ENCODE measurements around the gene SYNM.

Gene SYNM

DNA sequence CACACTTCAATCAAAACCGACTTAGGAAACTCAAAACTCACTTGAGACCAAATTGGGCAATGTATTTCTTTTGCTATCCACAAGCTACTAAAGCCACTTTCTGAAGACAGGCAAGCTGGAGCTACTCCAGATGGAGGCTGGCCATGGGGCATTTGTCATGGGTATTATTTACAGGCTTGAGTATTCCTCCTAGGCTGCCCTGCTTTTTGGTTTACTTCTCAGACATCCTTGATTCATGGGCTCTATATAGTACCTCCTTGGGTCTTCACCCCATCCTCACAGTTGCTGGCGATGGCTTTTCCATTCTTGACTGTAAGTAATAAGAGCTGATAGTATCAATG lies 18.6 kb upstream of the SYNM start:
- Histone ChIP-seq H3K36me3 (ENCODE audit: insufficient read depth) (no peaks in the 10 kb centered on the region), H3K27me3 (ENCODE audit: insufficient read depth, low read depth) (no peaks in the 10 kb centered on the region), H4K20me1 (ENCODE audit: insufficient read depth) (no peaks in the 10 kb centered on the region), H3K27ac (no peak overlapping the region), H3K79me2 (ENCODE audit: insufficient read depth, low read depth) (no peaks in the 10 kb centered on the region), H3K9ac (no peak overlapping the region), H3K4me2 (no peak overlapping the region), H3K4me1 (ENCODE audit: low read depth, poor library complexity, severe bottlenecking) (peaks cover 22% of the 10 kb centered on the region), H2AFZ (ENCODE audit: low read depth) (no peak overlapping the region), H3K4me3 (IDR thresholded peaks at IDR 0.05; ENCODE audit: insufficient read depth, low read depth, low read length) (no peak overlapping the region)
- TF ChIP-seq CTCF (conservative IDR thresholded peaks at IDR 0.05; ENCODE audit: low read depth, low read length) = no peak

GRCh38 chr15:99087405-99087943 lies 17.4 kb upstream of the SYNM start:
- no peak for TF ChIP-seq CTCF (conservative IDR thresholded peaks at IDR 0.05; ENCODE audit: low read depth, low read length)
- Histone ChIP-seq H3K4me1 (ENCODE audit: low read depth, poor library complexity, severe bottlenecking) (peaks cover 25% of the 10 kb centered on the region), H2AFZ (ENCODE audit: low read depth) (no peak overlapping the region), H3K79me2 (ENCODE audit: insufficient read depth, low read depth) (no peaks in the 10 kb centered on the region), H3K4me3 (IDR thresholded peaks at IDR 0.05; ENCODE audit: insufficient read depth, low read depth, low read length) (no peak overlapping the region), H4K20me1 (ENCODE audit: insufficient read depth) (no peaks in the 10 kb centered on the region), H3K36me3 (ENCODE audit: insufficient read depth) (no peaks in the 10 kb centered on the region), H3K27me3 (ENCODE audit: insufficient read depth, low read depth) (no peaks in the 10 kb centered on the region), H3K27ac (no peak overlapping the region), H3K4me2 (no peak overlapping the region), H3K9ac (no peak overlapping the region)

GRCh38 chr15:99090011-99090699 lies 14.7 kb upstream of the SYNM start:
- H3K27me3 ChIP-seq (ENCODE audit: insufficient read depth, low read depth) = no peaks in the 10 kb centered on the region
- peak overlapping the region; percentile 75 for H3K4me2 ChIP-seq
- no peaks in the 10 kb centered on the region for H4K20me1 ChIP-seq (ENCODE audit: insufficient read depth)
- peak overlapping the region; percentile 56; the same call in 1 of the 2 replicates for H3K9ac ChIP-seq
- peak overlapping the region; percentile 90 for H3K27ac ChIP-seq
- H3K4me1 ChIP-seq (ENCODE audit: low read depth, poor library complexity, severe bottlenecking) = peaks cover 25% of the 10 kb centered on the region
- peak overlapping the region; percentile 65 for H2AFZ ChIP-seq (ENCODE audit: low read depth)
- TF ChIP-seq CTCF (conservative IDR thresholded peaks at IDR 0.05; ENCODE audit: low read depth, low read length) = no peak
- no peak overlapping the region for H3K4me3 ChIP-seq (IDR thresholded peaks at IDR 0.05; ENCODE audit: insufficient read depth, low read depth, low read length)
- H3K79me2 ChIP-seq (ENCODE audit: insufficient read depth, low read depth) = no peaks in the 10 kb centered on the region
- no peaks in the 10 kb centered on the region for H3K36me3 ChIP-seq (ENCODE audit: insufficient read depth)

- H3K36me3 ChIP-seq (ENCODE audit: insufficient read depth) = no peaks in the 10 kb centered on the region
- peak overlapping the region; percentile 65 for H2AFZ ChIP-seq (ENCODE audit: low read depth)
- H4K20me1 ChIP-seq (ENCODE audit: insufficient read depth) = no peaks in the 10 kb centered on the region
- no peak overlapping the region for H3K4me3 ChIP-seq (IDR thresholded peaks at IDR 0.05; ENCODE audit: insufficient read depth, low read depth, low read length)
- no peaks in the 10 kb centered on the region for H3K27me3 ChIP-seq (ENCODE audit: insufficient read depth, low read depth)
- TF ChIP-seq CTCF (conservative IDR thresholded peaks at IDR 0.05; ENCODE audit: low read depth, low read length) = no peak
- peaks cover 25% of the 10 kb centered on the region for H3K4me1 ChIP-seq (ENCODE audit: low read depth, poor library complexity, severe bottlenecking)
- H3K27ac ChIP-seq = peak overlapping the region; percentile 90
- no peaks in the 10 kb centered on the region for H3K79me2 ChIP-seq (ENCODE audit: insufficient read depth, low read depth)
- H3K9ac ChIP-seq = peak overlapping the region; percentile 56; the same call in 1 of the 2 replicates
- peak overlapping the region; percentile 75 for H3K4me2 ChIP-seq
Measured at GRCh38 chr15:99090938-99091337, 13.9 kb upstream of the SYNM start.
